Right hindlimb (tissue), 1 donor: ENCODE measurements around the gene MRPL20.
"Not testable (repeated sequence)": the region's sequence is repeated elsewhere in the genome, so short reads cannot be mapped to it uniquely, and the experiment has no call there.

Experiments
- DNase-seq: peaks from one replicate; pipeline ENCODE4 v3.0.0-alpha.2; 2018

Gene MRPL20

GRCh38 chr1:1403653-1404052 is 3.4 kb downstream of the MRPL20 start:
- no peak for DNase-seq

GRCh38 chr1:1402901-1403392 is 4.1 kb downstream of the MRPL20 start:
- DNase-seq: not testable (repeated sequence)

- no peak for DNase-seq
These were observed 4.8 kb downstream of the MRPL20 start for GRCh38 chr1:1402072-1402900.

- DNase-seq: no peak
These were observed 5.6 kb downstream of the MRPL20 start for GRCh38 chr1:1401457-1402010.

- DNase-seq: no peak
These were observed 6.3 kb downstream of the MRPL20 start for GRCh38 chr1:1400576-1401456.

GRCh38 chr1:1399872-1400575 is 7.1 kb downstream of the MRPL20 start:
- no peak for DNase-seq

GRCh38 chr1:1399187-1399871 is 7.8 kb downstream of the MRPL20 start, which contains the start of gene CCNL2:
CCNL2 (minus strand) TSS chr1:1399335; CDS start chr1:1399306, 29 bp downstream.
- DNase-seq: peak; percentile 98

GRCh38 chr1:1398677-1399186 is 8.4 kb downstream of the MRPL20 start:
- DNase-seq: no peak

GRCh38 chr1:1397839-1398523 is 9.1 kb downstream of the MRPL20 start:
- no peak for DNase-seq

GRCh38 chr1:1395166-1395565 is 11.9 kb downstream of the MRPL20 start:
- no peak for DNase-seq

GRCh38 chr1:1394116-1394515 is 13.0 kb downstream of the MRPL20 start:
- no peak for DNase-seq

GRCh38 chr1:1393428-1393827 is 13.7 kb downstream of the MRPL20 start:
- DNase-seq: no peak

GRCh38 chr1:1393014-1393413 is 14.1 kb downstream of the MRPL20 start:
- DNase-seq: no peak

- no peak for DNase-seq
These were observed 15.9 kb downstream of the MRPL20 start for GRCh38 chr1:1391225-1391624.

- no peak for DNase-seq
These were observed 16.4 kb downstream of the MRPL20 start for GRCh38 chr1:1390675-1391074.

GRCh38 chr1:1388078-1388472 is 19.0 kb downstream of the MRPL20 start:
- no peak for DNase-seq

GRCh38 chr1:1387098-1388077 is 19.7 kb downstream of the MRPL20 start:
- DNase-seq: no peak

GRCh38 chr1:1385931-1386330 is 21.2 kb downstream of the MRPL20 start:
- no peak for DNase-seq

- DNase-seq: not testable (repeated sequence)
These were observed 21.8 kb downstream of the MRPL20 start for GRCh38 chr1:1385339-1385738.

GRCh38 chr1:1381294-1381693 is 25.8 kb downstream of the MRPL20 start:
- DNase-seq: no peak
